CD8-positive, alpha-beta memory T cell (primary cell): ENCODE measurements around the gene ARHGEF7. TPM values are rescaled to one million over a fixed set of nuclear protein-coding genes. Genes with fewer than 3 reads are reported as not detected.
A peak's percentile ranks its signal among the peaks of the same experiment; 100 is the strongest.

ENCODE experiments used
- CTCF ChIA-PET: fragments of 350-600 bp; sonication (Branson Sonifier 250); formaldehyde crosslinking; loops from one replicate; lab custom pipeline; 2021; ENCODE audit warnings: antibody characterized with exemption; lab: Charles Lee
- POLR2A ChIA-PET: fragments of 350-600 bp; sonication (Branson Sonifier 250); formaldehyde crosslinking; loops from one replicate; lab custom pipeline; 2021; ENCODE audit warnings: antibody characterized with exemption; lab: Charles Lee
- DNase-seq, 5 donors: peaks; one replicate each; pipeline versions ENCODE4 v3.0.0 to v3.0.0-alpha.2; 2020 to 2022; ENCODE audit warnings: mixed read lengths in 1 of 5
- H3K27ac ChIP-seq: one replicate; pipeline ENCODE4 v1.7.0; 2013; ENCODE audit warnings: low read depth, mild to moderate bottlenecking, low read length, moderate library complexity
- H3K27me3 ChIP-seq: 2 replicates; pipeline ENCODE4 v1.7.0; 2013; ENCODE audit warnings: low read length, mild to moderate bottlenecking; ENCODE audit not compliant: insufficient read depth, poor library complexity, severe bottlenecking
- H3K36me3 ChIP-seq: 2 replicates; pipeline ENCODE4 v1.7.0; 2013; ENCODE audit warnings: mild to moderate bottlenecking, low read length, moderate library complexity; ENCODE audit not compliant: insufficient read depth
- H3K4me1 ChIP-seq: 2 replicates; pipeline ENCODE4 v1.7.0; 2013; ENCODE audit warnings: mild to moderate bottlenecking, low read length, moderate library complexity; ENCODE audit not compliant: insufficient read depth
- H3K4me3 ChIP-seq: 2 replicates; pipeline ENCODE4 v1.7.0; 2013; ENCODE audit warnings: mild to moderate bottlenecking, low read length
- H3K9me3 ChIP-seq: 2 replicates; pipeline ENCODE4 v1.7.0; 2013; ENCODE audit warnings: mild to moderate bottlenecking, low read length
- H3K27ac Mint-ChIP-seq, 8 donors: one replicate each; pipeline ENCODE4 v1.8.0; 2020 to 2021; ENCODE audit warnings: mixed read lengths in 8 of 8, mild to moderate bottlenecking in 6 of 8, inconsistent platforms in 3 of 8, moderate library complexity in 3 of 8
- H3K27me3 Mint-ChIP-seq, 2 donors: one replicate each; pipeline ENCODE4 v1.8.0; 2020 to 2021; ENCODE audit warnings: mixed read lengths in 2 of 2, mild to moderate bottlenecking in 1 of 2, moderate library complexity in 1 of 2
- H3K36me3 Mint-ChIP-seq, 3 donors: one replicate each; pipeline ENCODE4 v1.8.0; 2020 to 2021; ENCODE audit warnings: mixed read lengths in 3 of 3, inconsistent platforms in 1 of 3, mild to moderate bottlenecking in 1 of 3
- H3K4me1 Mint-ChIP-seq, 3 donors: one replicate each; pipeline ENCODE4 v1.8.0; 2020 to 2021; ENCODE audit warnings: mixed read lengths in 3 of 3, inconsistent platforms in 1 of 3, mild to moderate bottlenecking in 1 of 3
- H3K4me3 Mint-ChIP-seq, 7 donors: one replicate each; pipeline ENCODE4 v1.8.0; 2020 to 2021; ENCODE audit warnings: mixed read lengths in 7 of 7, mild to moderate bottlenecking in 6 of 7, moderate library complexity in 4 of 7, inconsistent platforms in 2 of 7
- H3K9me3 Mint-ChIP-seq, 5 donors: one replicate each; pipeline ENCODE4 v1.8.0; 2020 to 2022; ENCODE audit warnings: mixed read lengths in 5 of 5, mild to moderate bottlenecking in 3 of 5, moderate library complexity in 2 of 5, inconsistent platforms in 1 of 5
- polyA plus RNA-seq: library from polyadenylated mRNA; unstranded; fragments of 300-500 nt; fragmentation: Illumina TruSeq; gene quantifications from one replicate; pipeline ENCODE4 v1.2.3, GENCODE V29; 2021
- total RNA-seq, 2 experiments: library from RNA; stranded (reverse); gene quantifications; one replicate each; pipeline ENCODE4 v1.2.3, GENCODE V29; 2021

ARHGEF7 gene
- total and polyA plus RNA-seq, 3 experiments from 2014 or later: 12.0 to 46.2 (median 45.9) TPM

GRCh38 chr13:111142472-111142871, 27.4 kb downstream of the ARHGEF7 start:
- DNase-seq: no peak
- Mint-ChIP-seq H3K36me3 (no peaks in the 10 kb centered on the region), H3K27me3 (peaks cover 14 to 66% of the 10 kb centered on the region in 2 donors), H3K9me3 (no peaks in the 10 kb centered on the region), H3K4me1 (no peaks in the 10 kb centered on the region), H3K27ac (peak overlapping the region in 1 of 8 donors; percentile 59), H3K4me3 (no peak overlapping the region)
- ChIA-PET POLR2A (no interaction called here), CTCF (no interaction called here)
- Histone ChIP-seq H3K27me3 (peaks cover 3% of the 10 kb centered on the region), H3K27ac (no peak overlapping the region), H3K9me3 (no peaks in the 10 kb centered on the region), H3K4me3 (no peak overlapping the region), H3K4me1 (no peaks in the 10 kb centered on the region), H3K36me3 (no peaks in the 10 kb centered on the region)

- no peaks in the 10 kb centered on the region for H3K9me3 ChIP-seq
- no peaks in the 10 kb centered on the region for H3K4me1 ChIP-seq
- H3K36me3 Mint-ChIP-seq: no peaks in the 10 kb centered on the region
- no peaks in the 10 kb centered on the region for H3K9me3 Mint-ChIP-seq
- H3K27me3 Mint-ChIP-seq: peaks cover 11 to 63% of the 10 kb centered on the region in 2 donors
- H3K4me3 Mint-ChIP-seq: no peak overlapping the region
- no peak overlapping the region for H3K27ac Mint-ChIP-seq
- H3K4me3 ChIP-seq: no peak overlapping the region
- ChIA-PET CTCF (no interaction called here), POLR2A (no interaction called here)
- peaks cover 3% of the 10 kb centered on the region for H3K27me3 ChIP-seq
- DNase-seq: no peak
- no peak overlapping the region for H3K27ac ChIP-seq
- H3K36me3 ChIP-seq: no peaks in the 10 kb centered on the region
- H3K4me1 Mint-ChIP-seq: no peaks in the 10 kb centered on the region
Measured at GRCh38 chr13:111143865-111144540, 28.9 kb downstream of the ARHGEF7 start.

GRCh38 chr13:111145071-111145470, 30.0 kb downstream of the ARHGEF7 start:
- ChIA-PET POLR2A (no interaction called here), CTCF (interaction anchor here (1.6 kb wide), 1 partner anchor 36 kb away, joined by 3 read pairs; no protein-coding TSS in a partner anchor)
- Histone ChIP-seq H3K4me1 (no peaks in the 10 kb centered on the region), H3K27ac (no peak overlapping the region), H3K9me3 (no peaks in the 10 kb centered on the region), H3K27me3 (peaks cover 3% of the 10 kb centered on the region), H3K4me3 (no peak overlapping the region), H3K36me3 (no peaks in the 10 kb centered on the region)
- DNase-seq: no peak
- Mint-ChIP-seq H3K4me1 (no peaks in the 10 kb centered on the region), H3K9me3 (no peaks in the 10 kb centered on the region), H3K27ac (no peak overlapping the region), H3K27me3 (peaks cover 11 to 54% of the 10 kb centered on the region in 2 donors), H3K36me3 (no peaks in the 10 kb centered on the region), H3K4me3 (no peak overlapping the region)

- DNase-seq: no peak
- peaks cover 11 to 49% of the 10 kb centered on the region in 2 donors for H3K27me3 Mint-ChIP-seq
- Histone ChIP-seq H3K27me3 (peaks cover 3% of the 10 kb centered on the region), H3K27ac (no peak overlapping the region), H3K4me1 (no peaks in the 10 kb centered on the region), H3K36me3 (no peaks in the 10 kb centered on the region), H3K9me3 (no peaks in the 10 kb centered on the region), H3K4me3 (no peak overlapping the region)
- ChIA-PET POLR2A (no interaction called here), CTCF (interaction anchor here (1.6 kb wide), 1 partner anchor 36 kb away, joined by 3 read pairs; no protein-coding TSS in a partner anchor)
- H3K4me3 Mint-ChIP-seq: no peak overlapping the region
- no peaks in the 10 kb centered on the region for H3K9me3 Mint-ChIP-seq
- no peak overlapping the region for H3K27ac Mint-ChIP-seq
- no peaks in the 10 kb centered on the region for H3K4me1 Mint-ChIP-seq
- H3K36me3 Mint-ChIP-seq: no peaks in the 10 kb centered on the region
Measured at GRCh38 chr13:111145506-111145905, 30.4 kb downstream of the ARHGEF7 start.

GRCh38 chr13:111152844-111153243, 37.7 kb downstream of the ARHGEF7 start:
- Histone ChIP-seq H3K4me1 (peaks cover 24% of the 10 kb centered on the region), H3K27ac (peak overlapping the region; percentile 72), H3K4me3 (peak overlapping the region; percentile 65), H3K36me3 (no peaks in the 10 kb centered on the region), H3K9me3 (no peaks in the 10 kb centered on the region), H3K27me3 (no peaks in the 10 kb centered on the region)
- Mint-ChIP-seq H3K36me3 (peaks cover 0 to 11% (median 0%) of the 10 kb centered on the region in 3 donors), H3K9me3 (no peaks in the 10 kb centered on the region), H3K4me1 (peaks cover 22 to 37% (median 28%) of the 10 kb centered on the region in 3 donors), H3K27ac (peak overlapping the region; percentile 81 to 96 (median 92)), H3K4me3 (peak overlapping the region; percentile 95 to 99 (median 96)), H3K27me3 (peaks cover 2 to 4% of the 10 kb centered on the region in 2 donors)
- POLR2A ChIA-PET: no interaction called here
- CTCF ChIA-PET: interaction anchor here (1.1 kb wide), 1 partner anchor 36 kb away, joined by 4 read pairs; no protein-coding TSS in a partner anchor
- no peak for DNase-seq

GRCh38 chr13:111153279-111153976, 38.3 kb downstream of the ARHGEF7 start:
- H3K27me3 Mint-ChIP-seq: peaks cover 0 to 2% of the 10 kb centered on the region in 2 donors
- Histone ChIP-seq H3K27ac (peak overlapping the region; percentile 72), H3K36me3 (no peaks in the 10 kb centered on the region), H3K27me3 (no peaks in the 10 kb centered on the region), H3K4me1 (peaks cover 24% of the 10 kb centered on the region), H3K4me3 (peak overlapping the region; percentile 65), H3K9me3 (no peaks in the 10 kb centered on the region)
- peak overlapping the region; percentile 90 to 96 (median 93) for H3K27ac Mint-ChIP-seq
- peak overlapping the region; percentile 95 to 99 (median 96) for H3K4me3 Mint-ChIP-seq
- H3K36me3 Mint-ChIP-seq: peaks cover 0 to 11% (median 0%) of the 10 kb centered on the region in 3 donors
- no peaks in the 10 kb centered on the region for H3K9me3 Mint-ChIP-seq
- peaks cover 22 to 40% (median 28%) of the 10 kb centered on the region in 3 donors for H3K4me1 Mint-ChIP-seq
- POLR2A ChIA-PET: no interaction called here
- CTCF ChIA-PET: no interaction called here
- peak; percentile 87 to 94 (median 91) for DNase-seq

- peak overlapping the region; percentile 95 to 99 (median 96) for H3K4me3 Mint-ChIP-seq
Measured at GRCh38 chr13:111153977-111154332, 38.8 kb downstream of the ARHGEF7 start.

GRCh38 chr13:111156421-111156820, 41.3 kb downstream of the ARHGEF7 start:
- Histone ChIP-seq H3K27ac (no peak overlapping the region), H3K9me3 (no peaks in the 10 kb centered on the region), H3K4me3 (no peak overlapping the region), H3K27me3 (no peaks in the 10 kb centered on the region), H3K36me3 (peaks cover 8% of the 10 kb centered on the region), H3K4me1 (peaks cover 28% of the 10 kb centered on the region)
- Mint-ChIP-seq H3K4me1 (peaks cover 37 to 64% (median 50%) of the 10 kb centered on the region in 3 donors), H3K27ac (peak overlapping the region in 1 of 8 donors; percentile 81), H3K4me3 (no peak overlapping the region), H3K36me3 (peaks cover 11 to 35% (median 12%) of the 10 kb centered on the region in 3 donors), H3K9me3 (no peaks in the 10 kb centered on the region), H3K27me3 (peaks cover 0 to 2% of the 10 kb centered on the region in 2 donors)
- POLR2A ChIA-PET: no interaction called here
- CTCF ChIA-PET: interaction anchor here (1.1 to 1.6 kb wide), 2 partner anchors 28 to 33 kb away, joined by 3 read pairs; no protein-coding TSS in a partner anchor
- no peak for DNase-seq

More at GRCh38 chr13:111153977-111154332, 38.8 kb downstream of the ARHGEF7 start:
- Histone ChIP-seq H3K4me3 (peak overlapping the region; percentile 65), H3K36me3 (no peaks in the 10 kb centered on the region), H3K27ac (peak overlapping the region; percentile 72), H3K4me1 (peaks cover 24% of the 10 kb centered on the region), H3K27me3 (no peaks in the 10 kb centered on the region), H3K9me3 (no peaks in the 10 kb centered on the region)
- Mint-ChIP-seq H3K9me3 (no peaks in the 10 kb centered on the region), H3K36me3 (peaks cover 0 to 13% (median 2%) of the 10 kb centered on the region in 3 donors), H3K27ac (peak overlapping the region; percentile 93 to 98 (median 96)), H3K27me3 (peaks cover 0 to 2% of the 10 kb centered on the region in 2 donors), H3K4me1 (peaks cover 24 to 43% (median 31%) of the 10 kb centered on the region in 3 donors)
- POLR2A ChIA-PET: no interaction called here
- CTCF ChIA-PET: no interaction called here
- no peak for DNase-seq
